ENCODE data around the gene SEM1.

DNA sequence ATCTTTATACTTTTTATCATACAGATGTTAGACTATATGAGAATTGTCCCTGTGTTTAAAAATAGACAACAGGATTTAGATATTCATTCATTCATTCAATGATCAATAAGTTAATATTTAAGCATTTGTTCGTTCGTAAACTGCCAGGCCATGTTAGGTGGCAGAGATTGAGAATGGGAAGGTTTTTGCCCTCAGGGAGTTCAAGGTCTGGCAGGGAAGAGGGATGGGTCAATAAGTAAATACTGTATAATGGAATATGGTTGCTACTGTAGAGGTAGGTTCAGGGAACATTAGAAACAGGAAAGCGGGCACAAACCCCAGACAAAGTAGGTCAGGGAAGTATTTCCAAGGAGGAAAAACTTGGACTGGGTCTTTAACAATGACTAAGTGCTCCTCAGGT lies 64.6 kb downstream of the SEM1 start:
- TF ChIP-seq, protein P1, sequence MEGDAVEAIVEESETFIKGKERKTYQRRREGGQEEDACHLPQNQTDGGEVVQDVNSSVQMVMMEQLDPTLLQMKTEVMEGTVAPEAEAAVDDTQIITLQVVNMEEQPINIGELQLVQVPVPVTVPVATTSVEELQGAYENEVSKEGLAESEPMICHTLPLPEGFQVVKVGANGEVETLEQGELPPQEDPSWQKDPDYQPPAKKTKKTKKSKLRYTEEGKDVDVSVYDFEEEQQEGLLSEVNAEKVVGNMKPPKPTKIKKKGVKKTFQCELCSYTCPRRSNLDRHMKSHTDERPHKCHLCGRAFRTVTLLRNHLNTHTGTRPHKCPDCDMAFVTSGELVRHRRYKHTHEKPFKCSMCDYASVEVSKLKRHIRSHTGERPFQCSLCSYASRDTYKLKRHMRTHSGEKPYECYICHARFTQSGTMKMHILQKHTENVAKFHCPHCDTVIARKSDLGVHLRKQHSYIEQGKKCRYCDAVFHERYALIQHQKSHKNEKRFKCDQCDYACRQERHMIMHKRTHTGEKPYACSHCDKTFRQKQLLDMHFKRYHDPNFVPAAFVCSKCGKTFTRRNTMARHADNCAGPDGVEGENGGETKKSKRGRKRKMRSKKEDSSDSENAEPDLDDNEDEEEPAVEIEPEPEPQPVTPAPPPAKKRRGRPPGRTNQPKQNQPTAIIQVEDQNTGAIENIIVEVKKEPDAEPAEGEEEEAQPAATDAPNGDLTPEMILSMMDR (IDR thresholded peaks at IDR 0.05): no peak
- no peak for TF ChIP-seq POLR2A (IDR thresholded peaks at IDR 0.05)

All from ovary (tissue), 3 donors.